Spinal cord (tissue), 10 donors: ENCODE data around the gene EIF2A. TPM values are rescaled to one million over a fixed set of nuclear protein-coding genes. Genes with fewer than 3 reads are reported as not detected.
"Not testable (repeated sequence)": the region's sequence is repeated elsewhere in the genome, so short reads cannot be mapped to it uniquely, and the experiment has no call there.

Source experiments
- DNase-seq, 6 donors: peaks; one replicate each; pipeline versions ENCODE4 v3.0.0 to v3.0.0-alpha.2; 2013 to 2015; ENCODE audit warnings: low spot score in 6 of 6, low read depth in 4 of 6
- H3K27ac ChIP-seq: one replicate; pipeline ENCODE4 v1.5.1; 2013; ENCODE audit warnings: low read depth, low read length, control low read depth
- H3K27me3 ChIP-seq: one replicate; pipeline ENCODE4 v1.6.1; 2013; ENCODE audit warnings: low read length; ENCODE audit not compliant: control insufficient read depth, insufficient read depth
- H3K36me3 ChIP-seq: one replicate; pipeline ENCODE4 v1.6.1; 2013; ENCODE audit warnings: low read length; ENCODE audit not compliant: control insufficient read depth, insufficient read depth
- H3K4me1 ChIP-seq: one replicate; pipeline ENCODE4 v1.6.1; 2013; ENCODE audit warnings: low read length; ENCODE audit not compliant: control insufficient read depth, insufficient read depth
- H3K4me3 ChIP-seq: one replicate; pipeline ENCODE4 v1.5.1; 2013; ENCODE audit warnings: low read depth, low read length, control low read depth
- H3K9me3 ChIP-seq: one replicate; pipeline ENCODE4 v1.6.1; 2013; ENCODE audit warnings: low read length; ENCODE audit not compliant: control insufficient read depth, insufficient read depth
- WGBS: methylation state at CpG from one replicate; pipeline ENCODE4 v1.1.5; 2013; ENCODE audit warnings: missing lambda C conversion rate; ENCODE audit not compliant: insufficient coverage; 5-methylcytosine and 5-hydroxymethylcytosine counted together
- polyA plus RNA-seq, 2 donors: library from polyadenylated mRNA; unstranded; fragments of 120-200 nt; gene quantifications; one replicate each; pipeline ENCODE4 v1.2.1, GENCODE V29; 2013; ENCODE audit not compliant: insufficient read length in 2 of 2
- total RNA-seq, 2 donors: library from RNA; depleted of rRNA in 1 of 2; stranded (reverse); fragments of 120-200 nt in 1 of 2; fragments of >200 nt in 1 of 2; gene quantifications; one replicate each; pipeline versions ENCODE4 v1.2.3 to v1.2.4, GENCODE V29; 2013 to 2014
- donor health status: healthy.

EIF2A gene
- total and polyA plus RNA-seq, 4 donors = 85.0 to 137 (median 97.0) TPM

DNA sequence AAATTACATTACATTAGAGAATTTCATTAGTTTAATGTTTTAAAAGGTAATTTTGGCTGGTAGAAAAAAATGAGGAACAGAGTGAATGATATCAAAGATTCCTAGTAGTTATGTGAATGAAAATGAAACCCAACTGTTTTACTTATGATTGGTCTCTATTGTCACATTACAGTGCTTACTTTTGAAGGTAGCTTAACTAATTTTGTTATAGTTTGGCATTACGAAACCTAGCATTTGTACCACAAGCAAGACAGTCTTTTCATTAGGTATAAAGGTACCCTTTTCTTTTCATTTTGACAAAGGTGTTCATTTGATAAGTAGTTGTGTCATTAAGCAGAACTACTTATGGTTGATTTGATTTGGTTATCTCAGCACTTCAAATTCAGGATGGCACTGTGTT lies 63.4 kb downstream of the EIF2A start:
- H3K27ac ChIP-seq = no peak overlapping the region
- H3K4me3 ChIP-seq = no peak overlapping the region
- no peaks in the 10 kb centered on the region for H3K9me3 ChIP-seq
- DNase-seq = no peak
- H3K27me3 ChIP-seq = no peaks in the 10 kb centered on the region
- peaks cover 8% of the 10 kb centered on the region for H3K36me3 ChIP-seq
- no CpG with 5 or more reads among the region's 1 CpG for WGBS
- H3K4me1 ChIP-seq = peaks cover 7% of the 10 kb centered on the region

DNA sequence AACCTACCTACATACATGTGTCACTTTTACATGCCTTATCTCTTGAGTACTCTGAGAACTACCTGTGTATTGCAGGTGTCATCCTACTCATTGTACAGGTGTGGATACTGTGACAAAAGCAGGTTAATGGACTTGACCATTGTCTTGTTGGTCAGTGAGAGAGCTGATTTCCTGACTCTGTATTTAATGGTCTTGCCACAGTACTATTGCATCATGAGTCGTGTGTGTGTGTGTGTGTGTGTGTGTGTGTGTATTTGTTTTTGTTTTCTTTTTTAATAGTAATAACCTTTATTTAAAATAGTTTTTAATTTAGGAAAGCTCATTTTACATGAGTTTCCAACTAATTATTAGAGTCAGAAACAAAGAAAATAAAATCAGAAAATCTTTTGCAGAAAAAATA lies 64.2 kb downstream of the EIF2A start:
- no peaks in the 10 kb centered on the region for H3K9me3 ChIP-seq
- H3K36me3 ChIP-seq = peaks cover 8% of the 10 kb centered on the region
- peaks cover 7% of the 10 kb centered on the region for H3K4me1 ChIP-seq
- no peak overlapping the region for H3K4me3 ChIP-seq
- no peak for DNase-seq
- H3K27me3 ChIP-seq = no peaks in the 10 kb centered on the region
- WGBS = no CpG with 5 or more reads among the region's 1 CpG
- H3K27ac ChIP-seq = no peak overlapping the region

DNA sequence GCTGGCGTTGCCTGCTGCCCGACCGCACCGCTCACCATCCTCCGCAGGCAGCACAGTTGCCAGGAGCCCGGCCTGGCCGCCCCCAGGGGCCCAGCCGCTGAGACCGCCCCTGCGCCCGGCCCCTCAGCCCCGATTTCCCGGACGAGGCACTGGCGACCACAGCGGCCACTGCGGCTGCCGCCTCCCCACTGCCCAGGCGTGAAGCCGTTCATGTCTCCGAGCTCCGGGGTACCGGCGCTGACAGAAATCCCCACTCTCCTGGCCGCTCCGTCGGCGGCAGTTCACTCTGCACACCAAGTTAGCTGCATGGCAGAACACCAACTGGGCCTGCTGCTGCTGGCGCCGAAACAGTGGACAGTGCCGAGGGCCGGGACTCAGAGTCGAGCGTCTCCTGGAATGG lies 65.1 kb downstream of the EIF2A start:
- Histone ChIP-seq H3K27ac (no peak overlapping the region), H3K9me3 (no peaks in the 10 kb centered on the region), H3K36me3 (peaks cover 8% of the 10 kb centered on the region), H3K4me1 (peaks cover 4% of the 10 kb centered on the region), H3K27me3 (no peaks in the 10 kb centered on the region), H3K4me3 (no peak overlapping the region)
- WGBS = 98% methylated on average over 34 of the region's 34 CpGs
- no peak for DNase-seq

DNA sequence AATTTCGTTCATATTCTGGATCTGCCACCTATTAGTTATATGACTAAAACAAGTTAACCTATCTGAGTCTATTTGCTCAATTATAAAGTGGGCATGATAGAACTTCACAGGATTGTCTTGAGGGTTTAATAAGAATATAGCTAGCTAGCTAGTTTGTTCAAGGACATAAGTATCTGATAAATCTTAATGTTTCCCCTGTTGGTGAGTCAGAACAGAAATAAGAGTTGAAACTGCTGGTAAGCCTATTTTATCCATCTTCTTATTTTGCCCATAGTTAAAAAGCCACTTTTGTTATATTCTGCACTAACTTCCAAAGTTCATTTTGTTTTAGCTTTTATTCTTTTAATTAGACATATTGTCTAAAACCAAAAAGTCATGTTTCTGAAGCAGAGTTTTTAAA lies 65.9 kb downstream of the EIF2A start:
- H3K36me3 ChIP-seq = peaks cover 8% of the 10 kb centered on the region
- no CpG with 5 or more reads among the region's 1 CpG for WGBS
- peaks cover 4% of the 10 kb centered on the region for H3K4me1 ChIP-seq
- H3K27me3 ChIP-seq = no peaks in the 10 kb centered on the region
- no peaks in the 10 kb centered on the region for H3K9me3 ChIP-seq
- no peak overlapping the region for H3K4me3 ChIP-seq
- no peak for DNase-seq
- no peak overlapping the region for H3K27ac ChIP-seq

DNA sequence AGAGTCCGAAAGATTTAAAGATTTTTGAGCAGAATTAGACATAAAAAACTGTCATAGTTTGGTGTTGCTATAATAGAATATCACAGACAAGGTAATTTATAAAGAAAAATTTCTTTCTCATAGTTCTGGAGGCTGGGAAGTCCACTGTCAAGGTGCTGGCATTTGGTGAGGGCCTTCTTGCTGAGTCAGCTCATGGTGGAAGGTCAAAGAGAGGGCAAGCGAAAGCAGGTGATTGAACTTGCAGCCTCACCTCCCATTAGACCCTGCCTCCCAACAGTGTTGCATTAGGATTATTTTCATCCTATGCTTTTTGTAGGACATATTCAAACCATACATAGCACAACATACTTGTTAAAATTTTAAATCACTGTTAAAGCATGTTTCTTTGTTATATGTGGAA lies 66.4 kb downstream of the EIF2A start:
- no peaks in the 10 kb centered on the region for H3K27me3 ChIP-seq
- no peak overlapping the region for H3K4me3 ChIP-seq
- H3K27ac ChIP-seq = no peak overlapping the region
- no peaks in the 10 kb centered on the region for H3K9me3 ChIP-seq
- peaks cover 4% of the 10 kb centered on the region for H3K4me1 ChIP-seq
- H3K36me3 ChIP-seq = peaks cover 8% of the 10 kb centered on the region
- no peak for DNase-seq
- no CpG with 5 or more reads among the region's 2 CpGs for WGBS

DNA sequence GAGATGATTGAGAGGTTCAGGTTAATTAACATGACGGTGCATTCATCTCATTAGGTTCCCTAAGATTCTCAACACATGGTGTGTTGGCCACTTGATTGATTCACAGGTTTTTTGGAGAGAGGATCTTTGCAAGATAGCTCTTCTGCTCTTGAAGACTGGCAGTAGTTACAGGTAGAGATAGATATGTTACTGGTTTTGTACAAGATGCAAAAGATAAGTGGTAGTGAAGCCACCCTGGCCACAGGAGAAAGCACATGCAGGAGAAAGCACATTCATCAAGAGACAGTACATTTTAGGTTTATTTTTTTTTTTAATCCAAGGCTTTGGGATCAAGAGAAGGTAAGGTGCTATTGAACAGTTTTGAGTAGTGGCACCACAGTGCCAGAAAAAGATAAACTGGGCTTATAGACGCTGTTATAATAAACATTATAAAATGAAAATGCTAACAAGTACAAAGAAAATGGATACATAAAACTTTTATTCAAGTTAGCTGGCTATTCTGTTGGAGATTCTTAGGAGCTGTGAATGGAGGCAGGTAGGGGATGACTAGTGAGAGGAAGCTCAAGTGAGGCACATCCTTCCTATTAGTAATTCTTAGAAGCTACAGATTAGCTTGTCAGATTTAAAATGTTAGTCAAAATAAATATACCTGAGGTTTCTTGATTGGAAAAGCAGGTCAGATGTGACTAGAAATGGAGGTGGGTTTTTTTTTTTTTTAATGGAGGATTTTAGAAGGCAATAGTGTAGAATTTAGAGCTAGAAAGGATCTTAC lies 67.3 kb downstream of the EIF2A start:
- WGBS = no CpG with 5 or more reads among the region's 2 CpGs

DNA sequence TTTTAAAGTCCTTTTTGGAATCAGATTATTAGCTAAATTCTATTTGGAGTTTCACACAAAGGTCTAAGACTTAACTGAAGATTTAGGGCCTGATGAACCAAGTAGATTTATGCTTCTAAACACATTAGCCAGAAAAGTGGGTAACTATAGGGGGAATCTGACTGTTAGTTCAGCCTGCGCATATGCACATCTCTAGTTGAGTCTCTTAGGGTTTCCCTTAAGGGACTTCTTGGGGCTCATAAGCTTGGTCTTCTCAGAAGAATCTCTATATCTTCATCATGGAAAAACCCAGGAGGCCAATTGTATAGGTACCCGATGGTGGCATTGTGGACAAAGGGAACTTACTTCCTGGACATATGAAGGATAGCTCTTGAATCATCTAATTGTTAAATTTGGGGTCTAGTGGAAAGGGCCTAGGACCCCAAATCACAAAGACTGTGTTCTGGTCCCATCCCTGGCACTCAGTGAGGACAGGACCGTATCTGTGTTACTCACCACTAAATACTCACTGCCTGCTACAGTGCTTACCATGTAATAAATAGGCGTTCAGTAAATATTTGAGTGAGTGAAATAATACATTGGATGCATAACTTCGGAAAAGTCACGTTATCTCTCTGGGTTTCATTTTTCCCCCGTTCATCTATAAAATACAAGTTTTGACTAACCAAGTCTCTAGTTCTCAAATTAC lies 73.6 kb downstream of the EIF2A start:
- no peak for DNase-seq
- Histone ChIP-seq H3K4me1 (no peaks in the 10 kb centered on the region), H3K36me3 (no peaks in the 10 kb centered on the region), H3K27me3 (no peaks in the 10 kb centered on the region), H3K27ac (no peak overlapping the region), H3K4me3 (no peak overlapping the region), H3K9me3 (no peaks in the 10 kb centered on the region)
- WGBS = 100% methylated on average over 1 of the region's 7 CpGs

More for the DNA sequence above, 67.3 kb downstream of the EIF2A start:
- no peak overlapping the region for H3K4me3 ChIP-seq
- H3K9me3 ChIP-seq = no peaks in the 10 kb centered on the region
- H3K27me3 ChIP-seq = no peaks in the 10 kb centered on the region
- no peak for DNase-seq
- peaks cover 4% of the 10 kb centered on the region for H3K4me1 ChIP-seq
- no peak overlapping the region for H3K27ac ChIP-seq
- H3K36me3 ChIP-seq = peaks cover 8% of the 10 kb centered on the region

DNA sequence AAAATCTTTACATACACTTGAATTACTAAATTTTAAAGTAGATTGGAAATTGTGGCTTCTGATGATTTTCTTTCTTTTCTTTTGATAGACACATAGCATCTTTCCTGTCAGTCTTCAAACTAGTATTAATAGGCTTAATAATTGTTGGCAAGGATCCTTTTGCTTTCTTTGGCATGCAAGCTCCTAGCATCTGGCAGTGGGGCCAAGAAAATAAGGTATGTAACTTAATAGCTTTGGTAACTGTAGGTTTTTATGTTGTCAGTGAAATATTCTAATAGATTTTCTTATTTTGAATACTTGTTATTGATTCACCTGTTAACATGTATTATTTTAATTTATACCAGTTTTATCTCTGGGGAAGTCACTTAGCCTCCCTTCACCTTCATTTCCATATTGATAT lies 76.4 kb downstream of the EIF2A start:
- H3K9me3 ChIP-seq, H3K4me1 ChIP-seq, DNase-seq, H3K4me3 ChIP-seq, H3K27ac ChIP-seq, H3K27me3 ChIP-seq, H3K36me3 ChIP-seq: not testable (repeated sequence)

DNA sequence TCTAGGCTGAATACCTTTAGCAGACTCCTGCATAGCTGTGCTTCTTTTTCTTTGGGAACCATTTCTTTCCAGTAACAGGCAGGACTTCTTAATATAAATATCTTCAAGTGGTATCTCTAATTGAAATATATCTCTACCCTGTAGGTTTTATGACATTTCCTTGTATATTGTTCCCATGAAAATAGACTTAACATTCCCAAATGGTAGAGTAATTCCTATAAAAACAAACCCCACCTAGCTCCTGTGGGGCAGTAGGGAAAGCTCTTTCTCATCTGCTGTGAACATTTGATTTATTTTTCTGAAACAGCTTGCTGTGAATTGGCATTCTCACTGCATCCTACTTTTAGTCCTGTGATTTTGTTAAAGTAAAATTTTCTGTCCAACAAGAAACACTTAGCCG lies 77.4 kb downstream of the EIF2A start:
- no CpG with 5 or more reads among the region's 1 CpG for WGBS
- peaks cover 5% of the 10 kb centered on the region for H3K4me1 ChIP-seq

More for the DNA sequence above, 77.4 kb downstream of the EIF2A start:
- H3K27me3 ChIP-seq = no peaks in the 10 kb centered on the region
- H3K9me3 ChIP-seq = no peaks in the 10 kb centered on the region
- no peak overlapping the region for H3K4me3 ChIP-seq
- no peak overlapping the region for H3K27ac ChIP-seq
- H3K36me3 ChIP-seq = peaks cover 7% of the 10 kb centered on the region
- peak in 1 of 6 donors; percentile 52 for DNase-seq
